ENCODE measurements around the gene CRX.

CRX gene

DNA sequence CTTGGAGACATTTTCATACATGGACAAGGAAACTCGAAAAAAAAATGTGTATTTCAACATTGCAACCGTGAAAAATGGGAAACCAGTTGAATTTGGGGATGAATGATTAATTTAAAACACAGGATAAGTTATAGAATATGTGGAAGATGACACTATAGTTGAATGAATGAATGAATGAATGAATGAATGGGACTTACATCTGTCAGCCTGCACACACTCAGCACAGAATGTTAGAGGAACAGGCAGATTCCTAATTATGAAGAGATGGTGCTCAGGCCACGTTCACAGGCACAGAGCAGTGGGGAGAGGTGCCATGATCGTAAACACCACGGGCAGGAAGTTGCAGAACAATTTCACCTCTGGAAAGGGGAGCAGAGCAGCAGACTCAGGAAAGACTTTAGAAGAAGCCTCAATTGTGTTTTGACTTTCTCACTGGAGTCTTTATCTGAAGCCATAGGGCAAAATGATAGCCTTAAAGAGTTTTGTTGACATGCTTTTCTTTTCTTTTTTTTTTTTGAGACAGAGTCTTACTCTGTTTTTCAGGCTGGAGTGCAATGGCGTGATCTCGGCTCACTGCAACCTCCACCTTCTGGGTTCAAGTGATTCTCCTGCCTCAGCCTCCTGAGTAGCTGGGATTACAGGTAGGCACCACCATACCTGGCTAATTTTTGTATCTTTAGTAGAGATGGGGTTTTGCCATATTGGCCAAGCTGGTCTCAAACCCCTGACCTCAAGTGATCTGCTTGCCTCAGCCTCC lies 69.3 kb downstream of the CRX start:
- Histone ChIP-seq H3K36me3 (ENCODE audit: control insufficient read depth, insufficient read depth, low read length) (no peaks in the 10 kb centered on the region), H3K4me1 (peaks cover 38% of the 10 kb centered on the region), H3K9me3 (ENCODE audit: control insufficient read depth, low read length) (no peaks in the 10 kb centered on the region), H3K4me2 (ENCODE audit: low read length) (peak overlapping the region; percentile 48), H3K27ac (peak overlapping the region; percentile 100), H3K27me3 (ENCODE audit: control insufficient read depth, insufficient read depth, low read length) (no peaks in the 10 kb centered on the region), H2AFZ (peak overlapping the region; percentile 56), H3K4me3 (ENCODE audit: low read depth, low read length) (peak overlapping the region; percentile 4), H3K9ac (peak overlapping the region; percentile 49), H3K79me2 (no peaks in the 10 kb centered on the region)
- TF ChIP-seq, protein P1, sequence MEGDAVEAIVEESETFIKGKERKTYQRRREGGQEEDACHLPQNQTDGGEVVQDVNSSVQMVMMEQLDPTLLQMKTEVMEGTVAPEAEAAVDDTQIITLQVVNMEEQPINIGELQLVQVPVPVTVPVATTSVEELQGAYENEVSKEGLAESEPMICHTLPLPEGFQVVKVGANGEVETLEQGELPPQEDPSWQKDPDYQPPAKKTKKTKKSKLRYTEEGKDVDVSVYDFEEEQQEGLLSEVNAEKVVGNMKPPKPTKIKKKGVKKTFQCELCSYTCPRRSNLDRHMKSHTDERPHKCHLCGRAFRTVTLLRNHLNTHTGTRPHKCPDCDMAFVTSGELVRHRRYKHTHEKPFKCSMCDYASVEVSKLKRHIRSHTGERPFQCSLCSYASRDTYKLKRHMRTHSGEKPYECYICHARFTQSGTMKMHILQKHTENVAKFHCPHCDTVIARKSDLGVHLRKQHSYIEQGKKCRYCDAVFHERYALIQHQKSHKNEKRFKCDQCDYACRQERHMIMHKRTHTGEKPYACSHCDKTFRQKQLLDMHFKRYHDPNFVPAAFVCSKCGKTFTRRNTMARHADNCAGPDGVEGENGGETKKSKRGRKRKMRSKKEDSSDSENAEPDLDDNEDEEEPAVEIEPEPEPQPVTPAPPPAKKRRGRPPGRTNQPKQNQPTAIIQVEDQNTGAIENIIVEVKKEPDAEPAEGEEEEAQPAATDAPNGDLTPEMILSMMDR (IDR thresholded peaks at IDR 0.05) = no peak

GRCh38 chr19:47891622-47891922 lies 69.8 kb downstream of the CRX start:
- peak overlapping the region; percentile 56 for H2AFZ ChIP-seq
- TF ChIP-seq, protein P1 (IDR thresholded peaks at IDR 0.05) = no peak
- peak overlapping the region; percentile 49 for H3K9ac ChIP-seq
- peak overlapping the region; percentile 48 for H3K4me2 ChIP-seq (ENCODE audit: low read length)
- H3K4me3 ChIP-seq (ENCODE audit: low read depth, low read length) = peak overlapping the region; percentile 4
- no peaks in the 10 kb centered on the region for H3K79me2 ChIP-seq
- no peaks in the 10 kb centered on the region for H3K36me3 ChIP-seq (ENCODE audit: control insufficient read depth, insufficient read depth, low read length)
- peaks cover 39% of the 10 kb centered on the region for H3K4me1 ChIP-seq
- H3K27ac ChIP-seq = peak overlapping the region; percentile 100
- no peaks in the 10 kb centered on the region for H3K9me3 ChIP-seq (ENCODE audit: control insufficient read depth, low read length)
- H3K27me3 ChIP-seq (ENCODE audit: control insufficient read depth, insufficient read depth, low read length) = no peaks in the 10 kb centered on the region

DNA sequence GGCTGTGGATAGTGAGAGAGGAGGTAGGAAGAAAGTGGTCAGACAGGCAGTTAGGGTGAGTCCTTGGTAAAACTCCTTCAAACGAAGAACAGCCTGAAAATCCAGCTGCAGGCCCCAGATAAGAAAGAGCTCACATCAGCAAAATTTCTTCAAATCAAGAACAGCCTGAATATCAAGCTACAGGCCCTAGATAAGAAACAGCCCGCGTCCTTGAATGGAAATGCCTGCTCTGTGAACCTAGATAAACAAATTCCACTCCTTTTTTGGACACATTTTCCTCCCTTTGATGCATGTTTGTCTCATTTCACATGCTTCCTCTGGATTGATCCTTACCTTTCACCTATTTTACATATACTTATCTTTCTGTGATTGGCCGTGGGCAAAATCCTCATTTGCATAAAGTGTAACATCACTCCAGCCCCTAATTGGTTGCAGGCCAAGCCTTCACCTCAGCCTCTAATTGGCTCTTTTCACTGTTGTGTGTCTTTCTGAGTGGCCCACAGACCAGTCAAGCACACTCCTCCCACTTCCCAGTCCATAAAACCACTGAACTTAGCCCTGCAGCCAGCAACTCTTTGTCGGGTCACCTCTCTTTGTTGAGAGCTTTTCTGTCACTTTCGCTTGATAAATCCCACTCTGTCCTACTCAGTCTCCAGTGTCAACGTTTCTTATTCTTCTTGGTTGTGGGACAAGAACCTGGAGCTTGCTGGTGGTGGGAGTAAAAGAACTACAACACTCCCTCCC lies 70.4 kb downstream of the CRX start:
- peak overlapping the region; percentile 56 for H2AFZ ChIP-seq
- H3K9me3 ChIP-seq (ENCODE audit: control insufficient read depth, low read length) = no peaks in the 10 kb centered on the region
- H3K36me3 ChIP-seq (ENCODE audit: control insufficient read depth, insufficient read depth, low read length) = no peaks in the 10 kb centered on the region
- H3K27ac ChIP-seq = peak overlapping the region; percentile 100
- H3K4me3 ChIP-seq (ENCODE audit: low read depth, low read length) = peak overlapping the region; percentile 28
- H3K79me2 ChIP-seq = no peaks in the 10 kb centered on the region
- no peaks in the 10 kb centered on the region for H3K27me3 ChIP-seq (ENCODE audit: control insufficient read depth, insufficient read depth, low read length)
- peak overlapping the region; percentile 59 for H3K4me2 ChIP-seq (ENCODE audit: low read length)
- peaks cover 39% of the 10 kb centered on the region for H3K4me1 ChIP-seq
- peak overlapping the region; percentile 49 for H3K9ac ChIP-seq
- TF ChIP-seq, protein P1 (IDR thresholded peaks at IDR 0.05) = no peak
